Hepatocyte (in vitro differentiated cells): Measurements from ENCODE around the gene GNG12. TPM values are rescaled to one million over a fixed set of nuclear protein-coding genes. Genes with fewer than 3 reads are reported as not detected.

ENCODE experiments used
- DNase-seq: peaks from one replicate; pipeline ENCODE4 v3.0.0-alpha.2; 2016; ENCODE audit warnings: low spot score
- H2AFZ ChIP-seq: fragments of 200-600 bp; sonication (generic); 2 replicates; pipeline ENCODE4 v1.6.0; 2016; ENCODE audit warnings: antibody characterized with exemption, mild to moderate bottlenecking
- H3K27ac ChIP-seq: fragments of 200-600 bp; sonication (generic); 2 replicates; pipeline ENCODE4 v1.5.1; 2016; ENCODE audit warnings: mild to moderate bottlenecking
- H3K27me3 ChIP-seq: fragments of 200-600 bp; sonication (generic); 2 replicates; pipeline ENCODE4 v1.6.1; 2016
- H3K36me3 ChIP-seq: fragments of 200-600 bp; sonication (generic); replicated peaks from 2 replicates; pipeline ENCODE4 v1.5.1; 2016; ENCODE audit warnings: low read depth; ENCODE audit not compliant: insufficient read depth
- H3K4me1 ChIP-seq: fragments of 200-600 bp; sonication (generic); 2 replicates; pipeline ENCODE4 v1.5.1; 2016; ENCODE audit warnings: mild to moderate bottlenecking, moderate library complexity; ENCODE audit not compliant: insufficient read depth
- H3K4me2 ChIP-seq: fragments of 200-600 bp; sonication (generic); 2 replicates; pipeline ENCODE4 v1.6.0; 2016
- H3K4me3 ChIP-seq: fragments of 200-600 bp; sonication (generic); 2 replicates; pipeline ENCODE4 v1.5.1; 2016; ENCODE audit warnings: mild to moderate bottlenecking
- H3K79me2 ChIP-seq: fragments of 200-600 bp; sonication (generic); 2 replicates; pipeline ENCODE4 v1.6.0; 2017; ENCODE audit warnings: mild to moderate bottlenecking
- H3K9me2 ChIP-seq: fragments of 200-600 bp; sonication (generic); replicated peaks from 2 replicates; pipeline ENCODE4 v1.6.0; 2017; ENCODE audit warnings: mild to moderate bottlenecking; ENCODE audit not compliant: insufficient read depth
- H3K9me3 ChIP-seq: fragments of 200-600 bp; sonication (generic); 2 replicates; pipeline ENCODE4 v1.5.1; 2016; ENCODE audit warnings: low read depth, mild to moderate bottlenecking
- H4K20me1 ChIP-seq: fragments of 200-600 bp; sonication (generic); 2 replicates; pipeline ENCODE4 v1.6.0; 2016; ENCODE audit warnings: mild to moderate bottlenecking; ENCODE audit not compliant: insufficient read depth, poor library complexity, severe bottlenecking
- CTCF ChIP-seq: fragments of 200-600 bp; sonication (generic); IDR thresholded peaks from 2 replicates; pipeline ENCODE4 v1.5.1; 2016; ENCODE audit warnings: antibody characterized with exemption, mild to moderate bottlenecking; ENCODE audit not compliant: poor library complexity
- EZH2 ChIP-seq: fragments of 200-600 bp; sonication (generic); IDR thresholded peaks from 2 replicates; pipeline ENCODE4 v1.6.1; 2016; ENCODE audit warnings: antibody characterized with exemption, mild to moderate bottlenecking, borderline replicate concordance
- EZH2phosphoT487 ChIP-seq: fragments of 200-600 bp; sonication (generic); IDR thresholded peaks from one replicate; pipeline ENCODE4 v1.6.1; 2018; ENCODE audit warnings: antibody characterized with exemption, mild to moderate bottlenecking, low read depth, moderate library complexity; ENCODE audit not compliant: unreplicated experiment, severe bottlenecking
- WGBS: methylation state at CpG from one replicate; pipeline ENCODE4 v1.1.6; 2016; ENCODE audit warnings: low lambda C conversion rate; ENCODE audit errors: missing lambda C conversion rate; 5-methylcytosine and 5-hydroxymethylcytosine counted together
- polyA plus RNA-seq: library from polyadenylated mRNA; unstranded; fragments of >200 nt; fragmentation: Nextera tagmentation; extraction: Ambion mirVana; gene quantifications from 2 replicates; pipeline ENCODE4 v1.2.1, GENCODE V29; 2016
- total RNA-seq: library from RNA; depleted of rRNA; stranded (reverse); fragments of >200 nt; gene quantifications from 2 replicates; pipeline ENCODE4 v1.2.3, GENCODE V29; 2014

The GNG12 gene
- total and polyA plus RNA-seq, 2 experiments from 2014 or later: 49.6 to 108 TPM

GRCh38 chr1:67711158-67711854 is 122.0 kb downstream of the GNG12 start:
- TF ChIP-seq EZH2phosphoT487 (no peak), EZH2 (no peak), CTCF (no peak)
- WGBS: 60% methylated on average over 7 of the region's 7 CpGs
- no peak overlapping the region for H2AFZ ChIP-seq
- peaks cover 38% of the 10 kb centered on the region for H3K4me1 ChIP-seq
- no peaks in the 10 kb centered on the region for H3K9me2 ChIP-seq
- no peak for DNase-seq
- peaks cover 14% of the 10 kb centered on the region for H3K79me2 ChIP-seq
- peak overlapping the region; percentile 65 for H3K27ac ChIP-seq
- H3K9me3 ChIP-seq: no peaks in the 10 kb centered on the region
- H4K20me1 ChIP-seq: no peaks in the 10 kb centered on the region
- H3K27me3 ChIP-seq: no peaks in the 10 kb centered on the region
- no peak overlapping the region for H3K4me3 ChIP-seq
- no peaks in the 10 kb centered on the region for H3K36me3 ChIP-seq
- H3K4me2 ChIP-seq: no peak overlapping the region

- H3K4me2 ChIP-seq: no peak overlapping the region
- H2AFZ ChIP-seq: no peak overlapping the region
- H3K9me3 ChIP-seq: no peaks in the 10 kb centered on the region
- H3K36me3 ChIP-seq: no peaks in the 10 kb centered on the region
- no peak overlapping the region for H3K27ac ChIP-seq
- no peak for DNase-seq
- no peak for TF ChIP-seq CTCF
- TF ChIP-seq EZH2phosphoT487: no peak
- H3K4me3 ChIP-seq: no peak overlapping the region
- peaks cover 14% of the 10 kb centered on the region for H3K79me2 ChIP-seq
- H3K9me2 ChIP-seq: no peaks in the 10 kb centered on the region
- no peaks in the 10 kb centered on the region for H3K27me3 ChIP-seq
- WGBS: 77% methylated on average over 5 of the region's 5 CpGs
- H3K4me1 ChIP-seq: peaks cover 38% of the 10 kb centered on the region
- no peaks in the 10 kb centered on the region for H4K20me1 ChIP-seq
Measured at GRCh38 chr1:67710417-67710816, 122.8 kb downstream of the GNG12 start.

- Histone ChIP-seq H3K4me3 (no peak overlapping the region), H3K36me3 (no peaks in the 10 kb centered on the region), H3K9me2 (no peaks in the 10 kb centered on the region), H3K79me2 (peaks cover 14% of the 10 kb centered on the region), H3K27ac (no peak overlapping the region), H3K4me1 (peaks cover 27% of the 10 kb centered on the region), H3K4me2 (no peak overlapping the region), H3K27me3 (no peaks in the 10 kb centered on the region), H4K20me1 (no peaks in the 10 kb centered on the region), H3K9me3 (no peaks in the 10 kb centered on the region), H2AFZ (no peak overlapping the region)
- no peak for DNase-seq
- TF ChIP-seq EZH2phosphoT487 (no peak), CTCF (no peak), EZH2 (no peak)
- WGBS: 96% methylated on average over 8 of the region's 8 CpGs
Measured at GRCh38 chr1:67708606-67709005, 124.7 kb downstream of the GNG12 start.
